IPS-18c (cell line): Measurements from ENCODE around the gene P4HB.
A peak's percentile ranks its signal among the peaks of the same experiment; 100 is the strongest.

Experiments used
- H3K4me3 ChIP-seq: 2 replicates; pipeline ENCODE4 v1.7.0; 2013; ENCODE audit warnings: low read depth, mild to moderate bottlenecking, low read length, moderate library complexity; ENCODE audit not compliant: insufficient read depth
- H3K9me3 ChIP-seq: one replicate; pipeline ENCODE4 v1.6.1; 2013; ENCODE audit warnings: mild to moderate bottlenecking, low read length, moderate library complexity; ENCODE audit not compliant: control insufficient read depth, insufficient read depth

P4HB gene

DNA sequence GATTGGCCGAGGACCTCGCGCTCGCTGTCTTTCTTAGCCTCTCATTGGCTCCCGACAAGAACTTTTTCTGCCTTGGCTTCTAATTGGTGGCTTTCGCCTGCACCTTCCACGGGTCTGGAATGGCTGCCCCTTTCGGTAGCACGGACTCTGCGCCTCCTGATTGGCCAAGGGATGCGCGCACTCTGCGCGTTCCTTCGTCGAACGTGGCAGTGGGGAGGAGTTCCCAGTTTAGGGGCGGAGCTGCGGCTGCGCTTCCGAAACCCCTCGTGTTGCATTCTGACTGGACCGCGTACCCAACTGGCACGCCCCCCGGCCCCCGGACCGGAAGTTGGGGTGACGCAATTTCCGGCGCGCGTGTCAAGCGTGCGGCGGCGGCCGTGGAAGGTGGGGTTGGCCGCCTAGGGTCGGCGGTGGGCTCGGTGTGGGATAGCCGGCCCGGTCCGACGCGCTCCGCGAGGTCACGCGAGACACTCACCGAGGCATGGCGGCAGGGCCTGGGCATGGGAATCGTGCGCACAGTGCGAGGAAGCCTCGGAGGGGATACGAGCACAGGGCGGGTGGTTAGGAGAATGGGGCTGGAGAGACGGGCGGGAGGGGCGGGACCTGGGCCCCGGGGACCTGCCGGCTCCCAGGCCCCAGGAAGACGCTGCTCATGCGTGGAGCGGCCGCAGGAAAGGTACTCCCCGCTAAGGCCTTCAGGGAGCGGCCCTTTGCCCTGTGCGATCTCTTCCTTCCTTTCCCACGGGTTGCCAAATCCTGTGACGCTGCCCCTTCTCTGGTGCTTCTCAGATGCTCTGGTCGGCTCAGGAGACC is 627 bp upstream of the P4HB start:
- H3K4me3 ChIP-seq: peak overlapping the region; percentile 96

DNA sequence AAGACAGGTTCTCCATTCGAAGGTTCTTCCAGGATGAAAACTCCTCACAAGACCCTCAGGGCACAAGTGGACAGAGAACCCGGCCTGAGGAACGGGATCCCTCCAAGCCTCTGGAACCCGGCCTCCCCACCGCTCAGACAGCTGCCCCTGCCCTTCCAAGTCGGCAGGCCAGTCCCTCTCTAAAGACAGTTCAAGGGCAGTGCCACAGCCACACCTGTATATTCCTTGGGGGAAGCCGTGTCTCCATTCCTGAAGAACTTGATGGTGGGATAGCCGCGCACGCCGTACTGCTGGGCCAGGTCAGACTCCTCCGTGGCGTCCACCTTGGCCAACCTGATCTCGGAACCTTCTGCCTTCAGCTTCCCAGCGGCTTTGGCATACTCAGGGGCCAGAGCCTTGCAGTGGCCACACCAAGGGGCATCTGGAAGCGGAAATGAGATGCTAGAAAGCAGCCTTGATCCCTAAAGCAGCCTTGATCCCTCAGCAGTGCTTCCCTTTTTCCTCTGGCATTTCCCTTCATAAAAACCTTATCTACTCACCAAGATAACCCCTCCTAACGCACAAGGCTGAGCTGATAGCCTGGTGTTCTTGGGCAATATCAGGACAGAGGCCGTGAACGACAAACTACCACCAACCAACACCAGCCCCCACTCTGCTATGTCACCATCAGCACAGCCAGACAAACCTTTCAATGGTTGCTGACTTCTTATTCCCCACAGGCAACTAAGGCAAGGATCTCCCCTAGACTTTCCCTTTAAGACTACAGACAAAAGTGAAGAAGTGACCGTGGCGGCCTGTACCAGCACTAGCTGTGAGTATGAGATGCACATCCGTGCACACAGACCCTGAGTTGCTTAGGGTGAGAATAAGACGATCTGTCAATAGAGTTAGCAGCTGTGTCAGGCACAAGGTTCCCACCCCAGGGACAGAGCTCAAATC is 1.1 kb downstream of the P4HB start:
- peak overlapping the region; percentile 91 for H3K4me3 ChIP-seq

More for the DNA sequence above, 627 bp upstream of the P4HB start:
- H3K9me3 ChIP-seq: no peaks in the 10 kb centered on the region

GRCh38 chr17:81858170-81858966 is 2.0 kb downstream of the P4HB start:
- Histone ChIP-seq H3K4me3 (0 out of 2 replicates have a peak overlapping the region, but pooled peaks have one; percentile 9), H3K9me3 (no peaks in the 10 kb centered on the region)

More for the DNA sequence above, 1.1 kb downstream of the P4HB start:
- no peaks in the 10 kb centered on the region for H3K9me3 ChIP-seq

DNA sequence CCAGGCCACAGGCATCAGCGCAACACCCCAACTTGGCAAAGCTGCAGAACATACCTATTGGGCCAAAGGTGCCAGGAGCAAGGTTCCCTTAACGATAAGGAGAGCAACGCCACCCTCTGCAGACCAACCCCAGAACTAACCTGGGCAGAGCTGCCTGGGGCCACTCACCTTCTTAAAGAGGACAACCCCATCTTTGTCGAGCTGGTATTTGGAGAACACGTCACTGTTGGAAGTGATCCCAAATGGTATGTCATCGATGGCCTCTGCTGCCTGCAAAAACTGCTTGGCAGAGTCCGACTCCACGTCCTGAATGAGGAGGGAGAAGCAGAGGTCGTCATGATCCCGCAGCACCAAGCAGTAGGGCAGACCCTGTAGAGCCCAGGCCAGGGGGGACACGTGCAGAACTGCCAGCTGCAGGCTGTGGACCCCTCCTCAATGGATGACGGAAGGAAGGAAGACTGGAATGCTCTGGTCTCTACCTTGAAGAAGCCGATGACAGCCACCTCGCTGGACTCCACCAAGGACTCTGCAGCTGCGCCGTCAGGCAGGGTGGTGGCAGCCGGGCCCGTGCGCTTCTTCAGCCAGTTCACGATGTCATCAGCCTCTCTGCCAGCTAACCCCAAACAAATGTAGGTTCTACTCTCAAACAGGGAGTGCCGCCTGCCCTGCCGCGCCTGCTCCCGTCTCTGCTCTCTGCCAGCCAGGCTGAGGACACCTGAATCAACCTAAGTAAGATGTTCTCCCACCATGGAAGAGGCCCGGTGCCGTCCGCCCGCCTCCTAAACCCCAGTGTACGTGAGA is 5.2 kb downstream of the P4HB start:
- H3K4me3 ChIP-seq: no peak overlapping the region
- H3K9me3 ChIP-seq: no peaks in the 10 kb centered on the region

GRCh38 chr17:81852237-81852636 is 8.1 kb downstream of the P4HB start:
- Histone ChIP-seq H3K4me3 (no peak overlapping the region), H3K9me3 (no peaks in the 10 kb centered on the region)

GRCh38 chr17:81851423-81851822 is 8.9 kb downstream of the P4HB start:
- no peaks in the 10 kb centered on the region for H3K9me3 ChIP-seq
- H3K4me3 ChIP-seq: no peak overlapping the region

DNA sequence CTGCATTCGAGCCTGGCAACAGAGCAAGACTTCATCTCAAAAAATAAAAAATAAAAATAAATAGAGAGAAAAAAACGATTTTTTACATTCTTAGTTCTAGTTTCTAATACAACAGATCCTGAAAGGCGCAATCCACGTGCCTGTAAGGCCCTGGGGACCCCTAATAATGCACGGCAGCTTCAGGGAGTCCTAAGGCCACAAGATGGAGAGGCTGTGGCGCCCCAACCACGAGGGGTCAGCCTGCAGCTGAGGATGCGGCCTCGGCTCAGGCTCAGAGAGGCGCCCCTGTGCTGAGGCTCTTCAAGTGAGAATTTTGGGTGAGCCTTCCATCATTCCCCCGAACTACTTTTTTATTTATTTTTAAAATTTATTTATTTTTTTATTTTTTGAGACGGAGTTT is 10.9 kb downstream of the P4HB start:
- H3K9me3 ChIP-seq: peaks cover 3% of the 10 kb centered on the region
- no peak overlapping the region for H3K4me3 ChIP-seq

- H3K4me3 ChIP-seq: no peak overlapping the region
- H3K9me3 ChIP-seq: peaks cover 3% of the 10 kb centered on the region
Measured at GRCh38 chr17:81846743-81847689, 13.3 kb downstream of the P4HB start.

- peaks cover 3% of the 10 kb centered on the region for H3K9me3 ChIP-seq
- H3K4me3 ChIP-seq: no peak overlapping the region
Measured at GRCh38 chr17:81845881-81846742, 14.2 kb downstream of the P4HB start.

DNA sequence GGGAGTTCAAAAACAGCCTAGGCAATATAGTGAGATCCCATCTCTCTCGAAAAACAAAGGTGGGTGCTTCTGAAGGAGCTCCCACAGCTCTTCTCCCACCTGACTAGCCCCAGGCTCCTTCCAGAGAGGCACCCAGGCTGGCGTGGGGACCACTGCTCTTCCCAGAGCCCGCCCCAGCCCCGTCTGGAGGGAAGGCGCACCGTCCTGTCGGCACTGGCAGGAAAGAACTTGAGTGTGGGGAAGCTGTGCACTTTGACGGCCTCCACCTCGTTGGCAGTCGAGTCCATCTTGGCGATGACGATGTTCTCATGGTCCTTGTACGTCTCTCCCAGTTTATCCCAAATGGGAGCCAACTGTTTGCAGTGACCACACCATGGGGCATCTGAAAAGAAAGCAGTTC is 15.0 kb downstream of the P4HB start:
- Histone ChIP-seq H3K4me3 (no peak overlapping the region), H3K9me3 (peaks cover 3% of the 10 kb centered on the region)

- H3K4me3 ChIP-seq: no peak overlapping the region
- H3K9me3 ChIP-seq: peaks cover 3% of the 10 kb centered on the region
Measured at GRCh38 chr17:81844887-81845286, 15.4 kb downstream of the P4HB start.

- H3K9me3 ChIP-seq: peaks cover 3% of the 10 kb centered on the region
Measured at GRCh38 chr17:81844327-81844851, 15.9 kb downstream of the P4HB start.

DNA sequence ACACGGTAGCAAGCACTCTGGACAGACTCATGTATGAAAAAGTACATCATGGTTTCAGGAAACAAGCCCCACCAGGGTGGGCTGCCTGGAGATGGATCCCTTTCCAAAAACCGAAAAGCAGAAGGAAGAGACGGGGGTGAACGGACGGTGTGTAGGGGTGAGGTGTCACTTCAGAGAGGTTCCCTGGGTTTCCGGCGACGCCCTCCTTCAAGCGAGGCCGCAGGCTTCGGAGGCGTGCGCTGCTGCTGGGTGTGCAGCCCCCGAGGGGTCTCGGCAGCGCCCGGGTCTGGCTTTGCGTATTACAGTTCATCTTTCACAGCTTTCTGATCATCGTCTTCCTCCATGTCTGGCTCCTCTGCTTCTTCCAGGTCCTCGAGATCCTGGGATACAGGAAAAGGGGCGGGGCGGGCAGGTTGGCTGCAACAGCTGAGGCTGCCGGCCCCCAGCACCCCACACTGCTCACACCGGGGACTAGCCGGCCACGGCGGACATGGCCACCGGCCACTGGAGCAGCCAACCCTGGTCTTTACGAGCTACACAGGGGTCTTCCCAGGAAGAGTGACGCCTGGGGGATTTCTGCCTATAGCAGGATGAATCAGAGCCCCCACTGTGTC is 16.5 kb downstream of the P4HB start:
- no peak overlapping the region for H3K4me3 ChIP-seq
- H3K9me3 ChIP-seq: peaks cover 3% of the 10 kb centered on the region

More at GRCh38 chr17:81844327-81844851, 15.9 kb downstream of the P4HB start:
- H3K4me3 ChIP-seq: no peak overlapping the region
